Right lobe of liver (tissue), 4 donors: ENCODE measurements around the gene MOB1A.

Experiments
- POLR2A ChIP-seq: fragments of 450-650 bp; IDR thresholded peaks from one replicate; pipeline ENCODE4 v1.6.1; 2017; ENCODE audit warnings: antibody characterized with exemption, mild to moderate bottlenecking
- TF ChIP-seq, protein P1 (sequence below), 4 donors: fragments of 200-600 bp in 3 of 4; fragments of 450-650 bp in 1 of 4; IDR thresholded peaks; one replicate each; pipeline versions ENCODE4 v1.5.1 to v1.8.0; 2016 to 2022; ENCODE audit warnings: antibody characterized with exemption in 4 of 4, mild to moderate bottlenecking in 2 of 4
- donor health status: DM: no; HTN: no; CAD: no.
- donor health status: DM: no; HTN: no; CAD: no.
- donor health status: DM: no; HTN: yes; CAD: no.

DNA sequence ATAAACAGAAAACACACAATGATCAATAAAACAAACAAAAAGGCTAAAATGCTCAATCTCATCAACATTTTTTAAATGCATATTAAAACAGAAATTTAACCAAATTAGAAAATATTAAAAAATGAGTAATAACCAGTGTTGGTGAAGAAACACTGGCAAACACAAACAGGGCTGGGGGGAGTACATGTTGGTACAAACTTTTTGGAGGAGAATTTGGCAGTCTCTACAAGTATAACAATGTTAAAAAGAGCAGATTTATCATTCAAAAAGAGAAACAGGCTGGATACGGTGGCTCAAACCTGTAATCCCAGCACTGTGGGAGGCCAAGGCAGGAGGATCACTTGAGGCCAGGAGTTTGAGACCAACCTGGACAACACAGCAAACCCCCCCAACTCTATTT lies 13.9 kb downstream of the MOB1A start:
- no peak for TF ChIP-seq POLR2A
- TF ChIP-seq, protein P1, sequence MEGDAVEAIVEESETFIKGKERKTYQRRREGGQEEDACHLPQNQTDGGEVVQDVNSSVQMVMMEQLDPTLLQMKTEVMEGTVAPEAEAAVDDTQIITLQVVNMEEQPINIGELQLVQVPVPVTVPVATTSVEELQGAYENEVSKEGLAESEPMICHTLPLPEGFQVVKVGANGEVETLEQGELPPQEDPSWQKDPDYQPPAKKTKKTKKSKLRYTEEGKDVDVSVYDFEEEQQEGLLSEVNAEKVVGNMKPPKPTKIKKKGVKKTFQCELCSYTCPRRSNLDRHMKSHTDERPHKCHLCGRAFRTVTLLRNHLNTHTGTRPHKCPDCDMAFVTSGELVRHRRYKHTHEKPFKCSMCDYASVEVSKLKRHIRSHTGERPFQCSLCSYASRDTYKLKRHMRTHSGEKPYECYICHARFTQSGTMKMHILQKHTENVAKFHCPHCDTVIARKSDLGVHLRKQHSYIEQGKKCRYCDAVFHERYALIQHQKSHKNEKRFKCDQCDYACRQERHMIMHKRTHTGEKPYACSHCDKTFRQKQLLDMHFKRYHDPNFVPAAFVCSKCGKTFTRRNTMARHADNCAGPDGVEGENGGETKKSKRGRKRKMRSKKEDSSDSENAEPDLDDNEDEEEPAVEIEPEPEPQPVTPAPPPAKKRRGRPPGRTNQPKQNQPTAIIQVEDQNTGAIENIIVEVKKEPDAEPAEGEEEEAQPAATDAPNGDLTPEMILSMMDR (IDR thresholded peaks at IDR 0.05): no peak
